H9 (cell line): ENCODE measurements around the gene SCN5A. TPM values are rescaled to one million over a fixed set of nuclear protein-coding genes. Genes with fewer than 3 reads are reported as not detected.

Source experiments
- DNase-seq: peaks from one replicate; pipeline ENCODE4 v3.0.0-alpha.2; 2017
- H2AFZ ChIP-seq: one replicate; pipeline ENCODE4 v1.6.1; 2013; ENCODE audit warnings: mild to moderate bottlenecking, low read length, control low read depth, moderate library complexity
- H2AK5ac ChIP-seq: 2 replicates; pipeline ENCODE4 v1.6.1; 2013; ENCODE audit warnings: low read length, control low read depth, mixed read lengths; ENCODE audit not compliant: insufficient read length
- H2BK120ac ChIP-seq: one replicate; pipeline ENCODE4 v1.6.1; 2013; ENCODE audit warnings: low read depth, mild to moderate bottlenecking, low read length, control low read depth, inconsistent platforms; ENCODE audit not compliant: poor library complexity, severe bottlenecking
- H2BK12ac ChIP-seq: 2 replicates; pipeline ENCODE4 v1.6.1; 2013; ENCODE audit warnings: low read length, control low read depth, mixed read lengths, low read depth; ENCODE audit not compliant: insufficient read length
- H2BK15ac ChIP-seq: 2 replicates; pipeline ENCODE4 v1.6.1; 2013; ENCODE audit warnings: low read depth, low read length, control low read depth
- H2BK20ac ChIP-seq: one replicate; pipeline ENCODE4 v1.6.1; 2013; ENCODE audit warnings: low read depth, mild to moderate bottlenecking, low read length, control low read depth, inconsistent platforms; ENCODE audit not compliant: poor library complexity, severe bottlenecking
- H2BK5ac ChIP-seq: 2 replicates; pipeline ENCODE4 v1.6.1; 2013; ENCODE audit warnings: low read length, control low read depth, mixed read lengths; ENCODE audit not compliant: insufficient read length
- H3K14ac ChIP-seq: 2 replicates; pipeline ENCODE4 v1.6.1; 2013; ENCODE audit warnings: low read length, control low read depth; ENCODE audit not compliant: insufficient read depth
- H3K18ac ChIP-seq: 2 replicates; pipeline ENCODE4 v1.6.1; 2013; ENCODE audit warnings: low read depth, mild to moderate bottlenecking, mixed read lengths, low read length, control low read depth; ENCODE audit not compliant: insufficient read length
- H3K23ac ChIP-seq: 2 replicates; pipeline ENCODE4 v1.6.1; 2013; ENCODE audit warnings: low read length, control low read depth, mixed read lengths, low read depth; ENCODE audit not compliant: insufficient read length
- H3K23me2 ChIP-seq: 2 replicates; pipeline ENCODE4 v1.6.1; 2013; ENCODE audit warnings: low read depth, mild to moderate bottlenecking, mixed read lengths, low read length, control low read depth; ENCODE audit not compliant: insufficient read length, poor library complexity, severe bottlenecking
- H3K27ac ChIP-seq: 2 replicates; pipeline ENCODE4 v1.5.1; 2013; ENCODE audit warnings: low read length, control low read depth, mixed read lengths, low read depth; ENCODE audit not compliant: insufficient read length
- H3K27me3 ChIP-seq: 2 replicates; pipeline ENCODE4 v1.6.1; 2013; ENCODE audit warnings: low read length, control low read depth, inconsistent platforms; ENCODE audit not compliant: insufficient read depth
- H3K4ac ChIP-seq: 2 replicates; pipeline ENCODE4 v1.6.1; 2013; ENCODE audit warnings: low read depth, mild to moderate bottlenecking, control low read depth, inconsistent platforms, low read length, moderate library complexity
- H3K4me1 ChIP-seq: 2 replicates; pipeline ENCODE4 v1.6.1; 2013; ENCODE audit warnings: low read length, control low read depth, inconsistent platforms; ENCODE audit not compliant: insufficient read depth
- H3K4me2 ChIP-seq: 2 replicates; pipeline ENCODE4 v1.6.1; 2013; ENCODE audit warnings: low read length, control low read depth, mixed read lengths; ENCODE audit not compliant: insufficient read length, insufficient read depth
- H3K56ac ChIP-seq: 2 replicates; pipeline ENCODE4 v1.6.1; 2013; ENCODE audit warnings: low read depth, mild to moderate bottlenecking, mixed read lengths, low read length, control low read depth; ENCODE audit not compliant: insufficient read length
- H3K79me1 ChIP-seq: 2 replicates; pipeline ENCODE4 v1.6.1; 2013; ENCODE audit warnings: low read depth, mild to moderate bottlenecking, moderate library complexity, low read length, control low read depth, inconsistent platforms; ENCODE audit not compliant: insufficient read depth, poor library complexity, severe bottlenecking
- H3K79me2 ChIP-seq: 2 replicates; pipeline ENCODE4 v1.6.1; 2013; ENCODE audit warnings: low read length, control low read depth, inconsistent platforms; ENCODE audit not compliant: insufficient read depth
- H3K9ac ChIP-seq: 2 replicates; pipeline ENCODE4 v1.6.1; 2013; ENCODE audit warnings: low read length, control low read depth, mixed read lengths; ENCODE audit not compliant: insufficient read length; ENCODE audit errors: extremely low read depth
- H3K9me3 ChIP-seq: one replicate; pipeline ENCODE4 v1.6.1; 2013; ENCODE audit warnings: low read depth, low read length, inconsistent platforms; ENCODE audit not compliant: control insufficient read depth
- H3T11ph ChIP-seq: one replicate; pipeline ENCODE4 v1.6.1; 2013; ENCODE audit warnings: mild to moderate bottlenecking, low read length, control low read depth, inconsistent platforms
- H4K20me1 ChIP-seq: one replicate; pipeline ENCODE4 v1.6.1; 2013; ENCODE audit not compliant: control insufficient read depth, insufficient read length, insufficient read depth
- H4K5ac ChIP-seq: 2 replicates; pipeline ENCODE4 v1.6.1; 2013; ENCODE audit warnings: low read depth, mild to moderate bottlenecking, mixed read lengths, low read length, control low read depth; ENCODE audit not compliant: insufficient read length
- H4K8ac ChIP-seq: replicated peaks from 2 replicates; pipeline ENCODE4 v1.6.1; 2013; ENCODE audit warnings: low read length, control low read depth, mixed read lengths, low read depth; ENCODE audit not compliant: insufficient read length
- H4K91ac ChIP-seq: 2 replicates; pipeline ENCODE4 v1.6.1; 2013; ENCODE audit warnings: low read depth, mild to moderate bottlenecking, moderate library complexity, mixed read lengths, low read length, control low read depth; ENCODE audit not compliant: insufficient read length
- H3K27ac Mint-ChIP-seq, 3 experiments: 2 replicates in 2 of 3; 3 replicates in 1 of 3; pipeline ENCODE4 v1.8.0; 2020 to 2021; ENCODE audit warnings: mixed read lengths in 3 of 3, mild to moderate bottlenecking in 1 of 3, moderate library complexity in 1 of 3
- H3K27me3 Mint-ChIP-seq: 2 replicates; pipeline ENCODE4 v1.8.0; 2021; ENCODE audit warnings: low read depth, mild to moderate bottlenecking, moderate library complexity, mixed read lengths
- H3K36me3 Mint-ChIP-seq, 3 experiments: 2 replicates in 2 of 3; 3 replicates in 1 of 3; pipeline ENCODE4 v1.8.0; 2020 to 2021; ENCODE audit warnings: low read depth in 3 of 3, mixed read lengths in 3 of 3; ENCODE audit not compliant: insufficient read depth in 1 of 3
- H3K4me1 Mint-ChIP-seq, 2 experiments: 2 replicates each; pipeline ENCODE4 v1.8.0; 2020; ENCODE audit warnings: mixed read lengths in 2 of 2
- H3K4me3 Mint-ChIP-seq, 2 experiments: 2 replicates in 1 of 2; 3 replicates in 1 of 2; pipeline ENCODE4 v1.8.0; 2020 to 2021; ENCODE audit warnings: mild to moderate bottlenecking in 2 of 2, mixed read lengths in 2 of 2, moderate library complexity in 1 of 2
- H3K9me3 Mint-ChIP-seq, 2 experiments: 2 replicates in 1 of 2; 3 replicates in 1 of 2; pipeline ENCODE4 v1.8.0; 2020; ENCODE audit warnings: mild to moderate bottlenecking in 2 of 2, mixed read lengths in 2 of 2, moderate library complexity in 1 of 2
- CTCF ChIP-seq: fragments of 200-600 bp; sonication (generic); conservative IDR thresholded peaks from 3 replicates; pipeline ENCODE4 v1.8.0; 2021; ENCODE audit warnings: antibody characterized with exemption, mild to moderate bottlenecking
- WGBS: extraction: QIAGEN DNeasy Blood & Tissue Kit; methylation state at CpG from one replicate; pipeline ENCODE4 v1.1.7; 2013; ENCODE audit warnings: missing lambda C conversion rate, low lambda C conversion rate, mixed read lengths; ENCODE audit not compliant: insufficient read length; ENCODE audit errors: extremely low coverage; 5-methylcytosine and 5-hydroxymethylcytosine counted together
- total RNA-seq: library from RNA; stranded (reverse); gene quantifications from 2 replicates; pipeline ENCODE4 v1.2.1, GENCODE V29; 2021

The SCN5A gene
- total RNA-seq, 1 experiment from 2014 or later, result 6.5 TPM

GRCh38 chr3:38655708-38656300 is 6.3 kb upstream of the SCN5A start:
- H2AK5ac ChIP-seq, result no peak overlapping the region
- no peak overlapping the region for H3K18ac ChIP-seq
- no peak overlapping the region for H3K27ac ChIP-seq
- H4K8ac ChIP-seq, result no peak overlapping the region
- H4K5ac ChIP-seq, result no peak overlapping the region
- H3K79me2 ChIP-seq, result no peaks in the 10 kb centered on the region
- peak; percentile 75 for TF ChIP-seq CTCF
- no peak overlapping the region for H3K56ac ChIP-seq
- no peaks in the 10 kb centered on the region for H3K9me3 ChIP-seq
- no peaks in the 10 kb centered on the region for H3K79me1 ChIP-seq
- no peak overlapping the region for H3K14ac ChIP-seq
- H4K91ac ChIP-seq, result no peak overlapping the region
- H3T11ph ChIP-seq, result no peak overlapping the region
- no peak overlapping the region for H3K23ac ChIP-seq
- no peak overlapping the region for H3K4me2 ChIP-seq
- H2BK12ac ChIP-seq, result no peak overlapping the region
- H3K4ac ChIP-seq, result no peak overlapping the region
- H2BK20ac ChIP-seq, result no peak overlapping the region
- H2BK15ac ChIP-seq, result no peak overlapping the region
- peaks cover 15% of the 10 kb centered on the region for H3K27me3 Mint-ChIP-seq
- peaks cover 28 to 30% of the 10 kb centered on the region in 2 experiments for H3K4me1 Mint-ChIP-seq
- H3K27ac Mint-ChIP-seq, result no peak overlapping the region
- H2BK120ac ChIP-seq, result no peak overlapping the region
- no peak overlapping the region for H3K4me3 Mint-ChIP-seq
- H3K4me1 ChIP-seq, result peaks cover 3% of the 10 kb centered on the region
- H3K23me2 ChIP-seq, result peaks cover 3% of the 10 kb centered on the region
- no peaks in the 10 kb centered on the region for H4K20me1 ChIP-seq
- peaks cover 4% of the 10 kb centered on the region; the same call in 1 of the 2 replicates for H3K27me3 ChIP-seq
- H3K36me3 Mint-ChIP-seq, result no peaks in the 10 kb centered on the region
- no CpG with 5 or more reads among the region's 7 CpGs for WGBS
- H3K9ac ChIP-seq, result no peak overlapping the region
- no peak overlapping the region for H2BK5ac ChIP-seq
- peaks cover 0 to under 1% of the 10 kb centered on the region in 2 experiments; a peak in 1 of 5 replicates for H3K9me3 Mint-ChIP-seq
- H2AFZ ChIP-seq, result no peak overlapping the region
- DNase-seq, result peak; percentile 64
